ENCODE measurements around the gene ATP6V0B.

Gene ATP6V0B

DNA sequence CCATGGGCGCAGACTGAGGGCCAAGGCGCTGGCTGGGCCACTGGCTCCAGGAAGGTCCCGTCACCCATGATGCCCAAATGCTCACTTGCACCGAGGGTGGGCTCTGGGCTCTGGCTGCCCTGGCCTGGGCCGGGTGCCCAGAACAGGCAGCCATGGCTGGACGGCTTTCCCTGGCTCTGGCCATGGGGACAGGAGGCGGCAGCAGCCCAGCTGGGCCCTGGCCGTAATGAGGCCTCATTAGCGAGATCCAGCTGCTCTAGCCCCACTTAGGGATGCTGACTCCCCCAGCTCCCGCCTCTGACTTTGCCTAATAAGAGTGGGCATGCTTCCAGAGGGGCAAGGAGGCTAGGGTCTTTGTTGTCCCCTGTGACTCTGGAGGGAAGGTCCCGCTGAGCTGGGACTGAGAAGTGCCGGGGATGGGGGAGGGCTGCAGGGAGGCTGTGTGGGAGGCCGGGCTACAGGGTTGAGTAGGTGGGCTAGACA, 44.7 kb downstream of the ATP6V0B start:
- no peak for DNase-seq (ENCODE audit: extremely low read depth, low read depth)
- TF ChIP-seq, protein P1, sequence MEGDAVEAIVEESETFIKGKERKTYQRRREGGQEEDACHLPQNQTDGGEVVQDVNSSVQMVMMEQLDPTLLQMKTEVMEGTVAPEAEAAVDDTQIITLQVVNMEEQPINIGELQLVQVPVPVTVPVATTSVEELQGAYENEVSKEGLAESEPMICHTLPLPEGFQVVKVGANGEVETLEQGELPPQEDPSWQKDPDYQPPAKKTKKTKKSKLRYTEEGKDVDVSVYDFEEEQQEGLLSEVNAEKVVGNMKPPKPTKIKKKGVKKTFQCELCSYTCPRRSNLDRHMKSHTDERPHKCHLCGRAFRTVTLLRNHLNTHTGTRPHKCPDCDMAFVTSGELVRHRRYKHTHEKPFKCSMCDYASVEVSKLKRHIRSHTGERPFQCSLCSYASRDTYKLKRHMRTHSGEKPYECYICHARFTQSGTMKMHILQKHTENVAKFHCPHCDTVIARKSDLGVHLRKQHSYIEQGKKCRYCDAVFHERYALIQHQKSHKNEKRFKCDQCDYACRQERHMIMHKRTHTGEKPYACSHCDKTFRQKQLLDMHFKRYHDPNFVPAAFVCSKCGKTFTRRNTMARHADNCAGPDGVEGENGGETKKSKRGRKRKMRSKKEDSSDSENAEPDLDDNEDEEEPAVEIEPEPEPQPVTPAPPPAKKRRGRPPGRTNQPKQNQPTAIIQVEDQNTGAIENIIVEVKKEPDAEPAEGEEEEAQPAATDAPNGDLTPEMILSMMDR (IDR thresholded peaks at IDR 0.05; ENCODE audit: low read depth, low read length, missing control alignments) = no peak
- H3K4me3 ChIP-seq (replicated peaks; ENCODE audit: low read depth, low read length) = no peak overlapping the region

DNA sequence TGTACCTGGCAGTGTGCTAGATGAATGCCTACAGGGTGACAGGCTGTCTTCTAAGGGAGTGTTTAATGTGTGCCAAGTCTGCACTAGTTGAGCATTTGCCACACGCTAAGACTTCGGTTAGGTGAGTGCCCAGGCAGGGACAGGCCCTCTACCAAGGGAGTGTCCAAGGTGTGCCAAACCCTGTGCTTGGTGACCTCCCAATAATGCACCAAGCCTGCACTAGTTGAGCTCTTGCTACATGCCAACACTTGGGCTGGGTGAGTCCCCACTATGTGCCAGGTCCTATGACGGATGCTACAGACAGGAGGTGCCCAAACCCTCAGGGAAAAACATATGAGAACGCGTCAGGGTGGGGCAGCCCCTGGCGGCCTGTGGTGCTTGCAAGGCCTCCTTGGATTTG, 45.7 kb downstream of the ATP6V0B start:
- TF ChIP-seq, protein P1 (IDR thresholded peaks at IDR 0.05; ENCODE audit: low read depth, low read length, missing control alignments) = no peak
- DNase-seq (ENCODE audit: extremely low read depth, low read depth) = no peak

DNA sequence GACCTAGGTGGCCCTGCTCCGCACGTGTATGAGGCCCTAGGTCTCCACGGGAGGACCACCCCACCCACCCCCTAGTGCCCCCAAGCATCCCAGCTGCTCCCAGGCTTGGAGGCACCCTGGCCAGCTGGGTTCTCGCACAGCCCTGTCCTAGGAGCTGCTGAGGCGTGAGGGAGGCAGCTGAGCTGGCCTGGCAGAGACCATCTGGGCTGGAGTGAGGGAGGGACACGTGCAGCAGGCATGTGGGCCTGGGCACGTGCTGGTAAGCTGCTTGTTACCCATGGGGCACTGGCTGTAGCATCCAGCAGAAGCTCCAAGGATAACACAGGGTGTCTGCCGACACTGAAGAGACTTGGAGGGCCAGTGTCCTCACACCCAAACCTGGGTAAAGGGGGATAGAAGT, 46.4 kb downstream of the ATP6V0B start:
- DNase-seq (ENCODE audit: extremely low read depth, low read depth) = no peak
- TF ChIP-seq, protein P1 (IDR thresholded peaks at IDR 0.05; ENCODE audit: low read depth, low read length, missing control alignments) = no peak
- no peak overlapping the region for H3K4me3 ChIP-seq (replicated peaks; ENCODE audit: low read depth, low read length)

More for the DNA sequence above, 45.7 kb downstream of the ATP6V0B start:
- no peak overlapping the region for H3K4me3 ChIP-seq (replicated peaks; ENCODE audit: low read depth, low read length)

DNA sequence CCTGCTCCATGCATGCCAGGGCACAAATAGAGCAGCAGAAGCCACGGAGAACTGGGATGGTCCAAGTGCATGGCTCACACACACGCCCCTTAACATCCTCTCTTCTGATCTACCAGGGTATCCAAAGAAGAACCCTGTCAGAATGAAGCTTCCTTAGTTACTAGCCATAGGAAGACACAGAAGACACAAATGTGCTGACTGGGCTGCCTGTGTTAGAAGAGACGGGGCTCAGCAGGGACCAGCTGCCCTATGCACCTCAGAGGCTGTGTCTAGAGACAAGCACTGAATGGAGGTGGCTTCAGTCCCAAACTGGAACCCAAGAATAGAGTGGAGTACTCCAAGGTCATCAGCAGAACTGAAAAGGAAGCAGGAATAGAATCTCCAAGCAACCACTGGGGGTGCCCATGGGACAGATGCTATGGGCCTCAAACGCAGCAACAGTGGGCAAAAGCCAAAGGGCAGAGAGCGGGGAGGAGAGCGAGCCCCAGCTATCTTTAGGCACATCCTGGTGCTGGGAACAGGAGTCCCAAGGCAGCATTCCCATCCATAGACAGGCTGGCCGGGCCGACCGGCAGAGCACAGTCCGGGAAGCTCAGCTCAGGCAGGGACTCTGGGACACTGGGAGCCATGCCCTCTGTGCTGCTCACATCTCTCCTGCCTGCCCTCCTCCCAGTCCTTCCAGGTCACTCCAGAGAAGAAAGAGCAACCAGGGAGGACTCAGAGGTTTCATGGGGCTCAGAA, 47.0 kb downstream of the ATP6V0B start:
- TF ChIP-seq, protein P1 (IDR thresholded peaks at IDR 0.05; ENCODE audit: low read depth, low read length, missing control alignments) = no peak
- H3K4me3 ChIP-seq (replicated peaks; ENCODE audit: low read depth, low read length) = no peak overlapping the region
- DNase-seq (ENCODE audit: extremely low read depth, low read depth) = no peak

DNA sequence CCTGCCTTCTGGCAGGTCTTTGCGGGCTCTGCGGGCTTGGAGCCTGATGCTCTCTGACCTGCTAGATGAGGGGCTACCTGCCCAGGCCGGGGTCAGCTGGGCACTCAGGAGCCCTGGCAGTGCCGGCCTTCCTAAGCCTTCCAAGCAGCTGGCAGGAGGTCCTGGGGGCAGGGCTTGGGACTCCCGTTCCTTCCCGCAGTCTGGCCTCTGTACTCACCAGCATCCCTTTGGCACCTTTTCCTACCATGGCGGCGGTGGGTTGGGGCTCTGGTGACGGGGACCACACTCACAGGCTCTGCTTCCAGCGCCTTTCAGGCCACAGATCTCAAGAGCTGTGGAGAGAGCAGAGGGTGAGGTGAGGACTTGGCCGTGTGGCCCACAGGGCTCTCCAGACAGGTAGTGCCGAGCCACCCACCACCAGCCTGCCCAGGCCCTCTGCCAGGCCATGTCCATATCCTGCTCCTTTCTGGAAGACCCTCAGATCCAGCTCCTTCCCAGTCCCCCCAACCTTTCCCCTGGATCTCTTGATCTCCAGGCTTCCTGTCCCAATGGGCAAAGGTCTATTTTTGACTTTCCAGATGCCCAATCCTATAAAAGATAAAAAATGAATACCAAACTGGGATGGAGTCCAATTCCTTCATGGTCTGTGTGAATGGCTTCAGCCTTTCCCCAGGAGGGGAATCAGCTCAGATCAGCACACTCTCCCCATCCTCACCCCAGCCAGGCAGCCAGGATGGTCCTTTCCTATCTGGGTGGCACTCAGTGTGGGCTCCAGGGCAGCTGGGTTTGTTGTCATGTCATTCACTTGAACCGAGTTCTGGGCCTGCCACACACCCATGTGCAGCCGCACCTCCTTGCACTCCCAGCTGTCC, 49.5 kb downstream of the ATP6V0B start:
- TF ChIP-seq, protein P1 (IDR thresholded peaks at IDR 0.05; ENCODE audit: low read depth, low read length, missing control alignments) = no peak
- no peak for DNase-seq (ENCODE audit: extremely low read depth, low read depth)
- H3K4me3 ChIP-seq (replicated peaks; ENCODE audit: low read depth, low read length) = no peak overlapping the region

DNA sequence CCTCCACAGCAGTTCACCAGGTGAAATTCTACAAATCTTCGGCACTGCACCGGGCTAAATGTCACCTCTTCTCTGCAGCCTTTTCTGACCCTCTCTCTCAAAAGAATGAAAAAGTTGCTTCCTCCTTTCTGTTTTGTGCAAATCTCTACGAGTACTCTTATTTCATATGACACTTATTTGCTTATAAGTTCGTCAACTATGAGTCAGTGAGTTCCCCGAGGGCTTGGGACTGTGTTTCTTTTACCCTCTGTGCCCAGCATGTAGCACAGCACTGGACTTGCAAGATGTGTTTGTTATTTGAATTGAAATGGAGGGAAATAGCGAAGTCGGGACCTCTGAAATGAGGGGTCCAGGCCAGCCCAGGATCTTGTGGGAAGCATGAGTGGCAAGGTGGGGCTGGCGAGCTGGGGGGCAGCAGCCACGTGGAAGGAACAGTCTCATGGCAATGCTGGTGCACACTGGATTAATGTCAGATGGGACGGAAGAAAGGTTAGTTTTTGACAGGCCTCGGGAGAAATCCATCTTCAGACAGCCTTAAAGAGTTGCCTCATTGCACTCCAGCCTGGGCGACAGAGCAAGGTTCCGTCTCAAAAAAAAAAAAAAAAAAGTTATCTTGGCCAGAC, 50.3 kb downstream of the ATP6V0B start:
- no peak overlapping the region for H3K4me3 ChIP-seq (replicated peaks; ENCODE audit: low read depth, low read length)
- no peak for DNase-seq (ENCODE audit: extremely low read depth, low read depth)
- TF ChIP-seq, protein P1 (IDR thresholded peaks at IDR 0.05; ENCODE audit: low read depth, low read length, missing control alignments) = no peak
